ENCODE measurements around the gene FIZ1.

FIZ1 gene

GRCh38 chr19:55559684-55560083, 39.6 kb downstream of the FIZ1 start (continued):
- TF ChIP-seq GLI4 (tag by site-specific recombination; IDR thresholded peaks at IDR 0.05) (no peak), ZNF514 (tag by site-specific recombination; IDR thresholded peaks at IDR 0.05) (no peak), ZNF362 (tag by site-specific recombination; IDR thresholded peaks at IDR 0.05) (no peak), EGR2 (tag by site-specific recombination; IDR thresholded peaks at IDR 0.05; ENCODE audit: low read depth) (no peak), ZNF302 (tag by site-specific recombination; IDR thresholded peaks at IDR 0.05; ENCODE audit: low read depth) (no peak), CTCF (tag by site-specific recombination; IDR thresholded peaks at IDR 0.05) (no peak), ZNF23 (tag by site-specific recombination; IDR thresholded peaks at IDR 0.05; ENCODE audit: borderline replicate concordance) (no peak), GFI1B (tag by site-specific recombination; IDR thresholded peaks at IDR 0.05) (no peak), ZNF140 (tag by site-specific recombination; IDR thresholded peaks at IDR 0.05) (no peak), ZNF157 (tag by site-specific recombination; IDR thresholded peaks at IDR 0.05) (no peak)

- ChIA-PET CTCF (no interaction called here), POLR2A (no interaction called here)
- H3K36me3 ChIP-seq (ENCODE audit: control insufficient read depth in 2 of 2, insufficient read depth in 1 of 2, low read length in 2 of 2), result no peaks in the 10 kb centered on the region
- TF ChIP-seq ZNF473 (tag by site-specific recombination; IDR thresholded peaks at IDR 0.05) (no peak), KLF7 (tag by site-specific recombination; IDR thresholded peaks at IDR 0.05; ENCODE audit: borderline replicate concordance) (no peak), ZNF513 (tag by site-specific recombination; IDR thresholded peaks at IDR 0.05) (no peak), ZNF404 (tag by site-specific recombination; IDR thresholded peaks at IDR 0.05) (no peak), ZNF530 (tag by site-specific recombination; IDR thresholded peaks at IDR 0.05; ENCODE audit: low read depth) (no peak), ZFP69B (tag by site-specific recombination; IDR thresholded peaks at IDR 0.05) (no peak), PRDM6 (tag by site-specific recombination; IDR thresholded peaks at IDR 0.05) (no peak), ELK4 (IDR thresholded peaks at IDR 0.05; ENCODE audit: borderline replicate concordance, low read depth, low read length) (no peak), ZFP37 (tag by site-specific recombination; IDR thresholded peaks at IDR 0.05) (no peak)
- H3K9me3 ChIP-seq (ENCODE audit: control insufficient read depth, insufficient read depth, low read depth, low read length), result no peaks in the 10 kb centered on the region
- H3K4me1 ChIP-seq (ENCODE audit: control insufficient read depth, insufficient read depth, low read length), result peaks cover 5% of the 10 kb centered on the region; the same call in 1 of the 2 replicates
- no peak overlapping the region for H3K4me3 ChIP-seq (ENCODE audit: low read depth, low read length)
- no peak overlapping the region for H3K27ac ChIP-seq (ENCODE audit: extremely low read depth, low read depth, low read length)
Observed at GRCh38 chr19:55554741-55555152, 44.6 kb downstream of the FIZ1 start.

Data from HEK293 (cell line).